ENCODE measurements around the gene AIMP2. TPM values are rescaled to one million over a fixed set of nuclear protein-coding genes. Genes with fewer than 3 reads are reported as not detected.
"Not testable (repeated sequence)": the region's sequence is repeated elsewhere in the genome, so short reads cannot be mapped to it uniquely, and the experiment has no call there.

Gene AIMP2
- total and polyA plus RNA-seq, 2 donors (not counting 3 experiments of a cell fraction or from before 2014, with no cell fraction given) = 45.6 to 67.7 TPM

DNA sequence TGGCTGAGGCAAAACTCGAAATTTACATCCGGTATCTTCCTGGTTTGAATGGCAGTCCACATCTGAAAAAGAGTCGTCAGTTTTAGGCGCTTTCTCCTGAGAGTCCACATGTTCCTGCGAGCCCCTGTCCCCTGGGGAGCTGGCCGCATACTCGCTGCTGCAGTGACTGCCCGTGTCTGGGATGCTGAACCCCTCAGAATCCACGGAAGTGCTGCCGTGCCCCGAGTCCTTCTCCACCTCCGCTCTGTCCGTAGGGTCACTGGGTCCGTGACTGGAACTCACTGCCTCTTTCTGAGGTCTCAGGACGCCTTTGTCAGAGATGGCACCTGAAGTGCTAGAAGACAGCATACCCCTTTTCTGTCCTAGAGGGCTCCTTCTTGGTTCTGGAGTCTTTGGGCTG is 22.0 kb upstream of the AIMP2 start:
- H2AFZ ChIP-seq (ENCODE audit: low read depth, low read length); H3K36me3 ChIP-seq (ENCODE audit: control insufficient read depth in 2 of 2, extremely low read depth in 1 of 2, insufficient read depth in 2 of 2, low read length in 2 of 2); H3K4me3 ChIP-seq (replicated peaks in 1 of 3; ENCODE audit: insufficient read depth in 1 of 3, low read depth in 1 of 3, low read length in 3 of 3); H3K4me1 ChIP-seq (ENCODE audit: control insufficient read depth, extremely low read depth, insufficient read depth, low read length); H3K27me3 ChIP-seq (ENCODE audit: control insufficient read depth in 2 of 2, insufficient read depth in 2 of 2, low read length in 2 of 2); CTCF ChIA-PET; H3K9ac ChIP-seq (replicated peaks; ENCODE audit: extremely low read depth, insufficient read depth, low read length); H4K20me1 ChIP-seq (replicated peaks; ENCODE audit: control insufficient read depth, extremely low read depth, insufficient read depth, low read length); H3K27ac ChIP-seq (ENCODE audit: insufficient read depth, low read depth, low read length); H3K9me3 ChIP-seq (replicated peaks; ENCODE audit: control insufficient read depth, insufficient read depth, low read length); H3K79me2 ChIP-seq (ENCODE audit: control insufficient read depth, insufficient read depth, low read length); BruUV-seq (replicated peaks); POLR2A ChIA-PET; intact Hi-C loops (cut with micrococcal nuclease); dilution Hi-C loops (cut with MboI; ENCODE audit: extremely low pct_ligation_motif_present, low sequenced_read_pairs); H3K9me1 ChIP-seq (replicated peaks; ENCODE audit: control insufficient read depth, extremely low read depth, insufficient read depth, low read length); DNase-seq (ENCODE audit: low read depth, low spot score); FAIRE-seq; H3K4me2 ChIP-seq (ENCODE audit: insufficient read depth, low read length): not testable (repeated sequence)

DNA sequence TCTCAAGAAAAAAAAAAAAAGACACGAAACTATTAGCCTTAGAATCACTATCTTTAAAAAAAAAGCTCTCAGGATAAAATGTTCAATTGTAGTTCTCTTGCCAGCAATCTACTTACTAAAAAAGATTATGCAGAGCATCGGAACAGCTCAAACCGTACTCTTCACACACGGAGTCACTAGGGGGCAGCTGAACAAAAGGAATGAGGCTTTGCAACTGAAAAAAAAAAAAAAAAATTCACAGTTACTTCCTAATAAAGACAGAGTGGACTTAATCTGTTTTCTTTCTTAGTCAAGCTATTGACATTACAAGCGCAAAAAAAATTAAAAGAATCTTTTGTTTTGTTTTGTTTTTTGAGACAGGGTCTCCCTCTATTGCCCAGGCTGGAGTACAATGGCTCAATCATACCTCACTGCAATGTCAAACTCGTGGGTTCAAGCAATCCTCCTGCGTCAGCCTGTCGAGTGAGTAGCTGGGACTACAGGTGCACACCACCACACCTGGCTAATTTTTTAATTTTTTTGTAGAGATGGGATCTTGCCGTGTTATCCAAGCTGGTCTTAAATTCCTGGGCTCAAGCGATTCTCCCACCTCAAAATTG is 11.8 kb upstream of the AIMP2 start:
- H3K27ac ChIP-seq (ENCODE audit: insufficient read depth, low read depth, low read length) = no peak overlapping the region
- H3K27me3 ChIP-seq (ENCODE audit: control insufficient read depth in 2 of 2, insufficient read depth in 2 of 2, low read length in 2 of 2) = no peaks in the 10 kb centered on the region
- dilution Hi-C loops (cut with MboI; ENCODE audit: extremely low pct_ligation_motif_present, low sequenced_read_pairs) (no loop called here), intact Hi-C loops (cut with micrococcal nuclease) (loop anchor here (1.0 to 10.0 kb wide), 3 partner anchors 109 to 325 kb away; no protein-coding TSS in a partner anchor)
- H3K9me3 ChIP-seq (replicated peaks; ENCODE audit: control insufficient read depth, insufficient read depth, low read length) = no peaks in the 10 kb centered on the region
- TF ChIP-seq, protein P1, sequence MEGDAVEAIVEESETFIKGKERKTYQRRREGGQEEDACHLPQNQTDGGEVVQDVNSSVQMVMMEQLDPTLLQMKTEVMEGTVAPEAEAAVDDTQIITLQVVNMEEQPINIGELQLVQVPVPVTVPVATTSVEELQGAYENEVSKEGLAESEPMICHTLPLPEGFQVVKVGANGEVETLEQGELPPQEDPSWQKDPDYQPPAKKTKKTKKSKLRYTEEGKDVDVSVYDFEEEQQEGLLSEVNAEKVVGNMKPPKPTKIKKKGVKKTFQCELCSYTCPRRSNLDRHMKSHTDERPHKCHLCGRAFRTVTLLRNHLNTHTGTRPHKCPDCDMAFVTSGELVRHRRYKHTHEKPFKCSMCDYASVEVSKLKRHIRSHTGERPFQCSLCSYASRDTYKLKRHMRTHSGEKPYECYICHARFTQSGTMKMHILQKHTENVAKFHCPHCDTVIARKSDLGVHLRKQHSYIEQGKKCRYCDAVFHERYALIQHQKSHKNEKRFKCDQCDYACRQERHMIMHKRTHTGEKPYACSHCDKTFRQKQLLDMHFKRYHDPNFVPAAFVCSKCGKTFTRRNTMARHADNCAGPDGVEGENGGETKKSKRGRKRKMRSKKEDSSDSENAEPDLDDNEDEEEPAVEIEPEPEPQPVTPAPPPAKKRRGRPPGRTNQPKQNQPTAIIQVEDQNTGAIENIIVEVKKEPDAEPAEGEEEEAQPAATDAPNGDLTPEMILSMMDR (IDR thresholded peaks at IDR 0.05; ENCODE audit: extremely low read depth in 1 of 2, insufficient read depth in 1 of 2, low read depth in 1 of 2, low read length in 2 of 2) = peak; percentile 30 to 53
- no peak for TF ChIP-seq JUN (IDR thresholded peaks at IDR 0.05; ENCODE audit: borderline replicate concordance, insufficient read depth, insufficient read length, low read depth)
- ChIA-PET CTCF (interaction anchor here (0.6 to 1.9 kb wide), 31 partner anchors 11 to 447 kb away, joined by 3 to 29 read pairs (median 4); partner anchors contain the start of genes AIMP2 and PMS2), POLR2A (interaction anchor here (0.6 kb wide), 1 partner anchor 21 kb away, joined by 3 read pairs; no protein-coding TSS in a partner anchor)
- H2AFZ ChIP-seq (ENCODE audit: low read depth, low read length) = no peak overlapping the region
- H4K20me1 ChIP-seq (replicated peaks; ENCODE audit: control insufficient read depth, extremely low read depth, insufficient read depth, low read length) = no peaks in the 10 kb centered on the region
- peak; percentile 74 for DNase-seq (ENCODE audit: low read depth, low spot score)
- no peak overlapping the region for H3K4me3 ChIP-seq (replicated peaks in 1 of 3; ENCODE audit: insufficient read depth in 1 of 3, low read depth in 1 of 3, low read length in 3 of 3)
- H3K36me3 ChIP-seq (ENCODE audit: control insufficient read depth in 2 of 2, extremely low read depth in 1 of 2, insufficient read depth in 2 of 2, low read length in 2 of 2) = peaks cover 7 to 13% of the 10 kb centered on the region in 2 experiments
- H3K9ac ChIP-seq (replicated peaks; ENCODE audit: extremely low read depth, insufficient read depth, low read length) = no peak overlapping the region
- no peak overlapping the region for H3K4me2 ChIP-seq (ENCODE audit: insufficient read depth, low read length)
- no peaks in the 10 kb centered on the region for H3K79me2 ChIP-seq (ENCODE audit: control insufficient read depth, insufficient read depth, low read length)
- FAIRE-seq = peak; percentile 79
- no TSS peak for BruUV-seq (replicated peaks)
- no peaks in the 10 kb centered on the region for H3K4me1 ChIP-seq (ENCODE audit: control insufficient read depth, extremely low read depth, insufficient read depth, low read length)
- no peaks in the 10 kb centered on the region for H3K9me1 ChIP-seq (replicated peaks; ENCODE audit: control insufficient read depth, extremely low read depth, insufficient read depth, low read length)

Measured in endothelial cell of umbilical vein (primary cell).